Testis (tissue), 3 donors: ENCODE results near the gene ADK. TPM values are rescaled to one million over a fixed set of nuclear protein-coding genes. Genes with fewer than 3 reads are reported as not detected.

Experiments
- DNase-seq: peaks from one replicate; pipeline ENCODE4 v3.0.0-alpha.2; 2019
- H3K27ac ChIP-seq, 2 donors: fragments of 200-600 bp; sonication (generic); one replicate each; pipeline ENCODE4 v1.5.1; 2019
- H3K27me3 ChIP-seq: fragments of 200-600 bp; sonication (generic); one replicate; pipeline ENCODE4 v1.5.1; 2019
- H3K36me3 ChIP-seq: fragments of 200-600 bp; sonication (generic); one replicate; pipeline ENCODE4 v1.5.1; 2017; ENCODE audit warnings: low read depth; ENCODE audit errors: missing control alignments
- H3K4me1 ChIP-seq: fragments of 200-600 bp; sonication (generic); one replicate; pipeline ENCODE4 v1.5.1; 2019
- H3K4me3 ChIP-seq, 2 donors: fragments of 200-600 bp; sonication (generic); one replicate each; pipeline ENCODE4 v1.5.1; 2017 to 2019
- H3K9me3 ChIP-seq: fragments of 200-600 bp; sonication (generic); one replicate; pipeline ENCODE4 v1.5.1; 2017
- POLR2A ChIP-seq: fragments of 450-650 bp; IDR thresholded peaks from one replicate; pipeline ENCODE4 v1.6.1; 2017; ENCODE audit warnings: antibody characterized with exemption, mild to moderate bottlenecking, moderate library complexity
- WGBS, 2 donors: methylation state at CpG; one replicate each; pipeline ENCODE4 v1.1.5; 2018; 5-methylcytosine and 5-hydroxymethylcytosine counted together
- intact Hi-C: fragments of 100-400 bp; cut with DNase I; formaldehyde crosslinking; loops from one replicate; pipeline ENCODE4 v1.15.1; 2023; ENCODE audit warnings: low total_unique reads
- polyA plus RNA-seq: library from polyadenylated mRNA; stranded (reverse); fragments of 350-450 nt; fragmentation: Illumina TruSeq; extraction: RNeasy Lipid Tissue Mini Kit (QIAGEN cat#74804); gene quantifications from one replicate; pipeline ENCODE4 v1.2.3, GENCODE V29; 2014; ENCODE audit warnings: low read depth, low replicate concordance; ENCODE audit not compliant: insufficient read depth
- total RNA-seq, 2 donors: library from RNA; depleted of rRNA; stranded (reverse); fragments of >200 nt; gene quantifications; one replicate each; pipeline ENCODE4 v1.2.3, GENCODE V29; 2016
- TF ChIP-seq, protein P1 (sequence below), 3 experiments: fragments of 450-650 bp in 2 of 3; fragments of 200-600 bp in 1 of 3; sonication (generic) in 1 of 3; IDR thresholded peaks; one replicate each; pipeline ENCODE4 v1.5.1; 2016 to 2019; ENCODE audit warnings: antibody characterized with exemption in 3 of 3, mild to moderate bottlenecking in 2 of 3, moderate library complexity in 1 of 3

Gene ADK
- total and polyA plus RNA-seq, 3 donors from 2014 or later = 23.3 to 61.8 (median 55.3) TPM

GRCh38 chr10:74543276-74543675, 392.3 kb downstream of the ADK start:
- Histone ChIP-seq H3K4me1 (no peaks in the 10 kb centered on the region), H3K4me3 (no peak overlapping the region), H3K9me3 (no peaks in the 10 kb centered on the region), H3K27me3 (no peaks in the 10 kb centered on the region), H3K36me3 (no peaks in the 10 kb centered on the region), H3K27ac (no peak overlapping the region)
- no peak for DNase-seq
- TF ChIP-seq POLR2A = no peak
- TF ChIP-seq, protein P1, sequence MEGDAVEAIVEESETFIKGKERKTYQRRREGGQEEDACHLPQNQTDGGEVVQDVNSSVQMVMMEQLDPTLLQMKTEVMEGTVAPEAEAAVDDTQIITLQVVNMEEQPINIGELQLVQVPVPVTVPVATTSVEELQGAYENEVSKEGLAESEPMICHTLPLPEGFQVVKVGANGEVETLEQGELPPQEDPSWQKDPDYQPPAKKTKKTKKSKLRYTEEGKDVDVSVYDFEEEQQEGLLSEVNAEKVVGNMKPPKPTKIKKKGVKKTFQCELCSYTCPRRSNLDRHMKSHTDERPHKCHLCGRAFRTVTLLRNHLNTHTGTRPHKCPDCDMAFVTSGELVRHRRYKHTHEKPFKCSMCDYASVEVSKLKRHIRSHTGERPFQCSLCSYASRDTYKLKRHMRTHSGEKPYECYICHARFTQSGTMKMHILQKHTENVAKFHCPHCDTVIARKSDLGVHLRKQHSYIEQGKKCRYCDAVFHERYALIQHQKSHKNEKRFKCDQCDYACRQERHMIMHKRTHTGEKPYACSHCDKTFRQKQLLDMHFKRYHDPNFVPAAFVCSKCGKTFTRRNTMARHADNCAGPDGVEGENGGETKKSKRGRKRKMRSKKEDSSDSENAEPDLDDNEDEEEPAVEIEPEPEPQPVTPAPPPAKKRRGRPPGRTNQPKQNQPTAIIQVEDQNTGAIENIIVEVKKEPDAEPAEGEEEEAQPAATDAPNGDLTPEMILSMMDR (IDR thresholded peaks at IDR 0.05) = no peak
- 56% methylated on average over 1 of the region's 1 CpG for WGBS, 2 donors
- intact Hi-C loops = no loop called here

DNA sequence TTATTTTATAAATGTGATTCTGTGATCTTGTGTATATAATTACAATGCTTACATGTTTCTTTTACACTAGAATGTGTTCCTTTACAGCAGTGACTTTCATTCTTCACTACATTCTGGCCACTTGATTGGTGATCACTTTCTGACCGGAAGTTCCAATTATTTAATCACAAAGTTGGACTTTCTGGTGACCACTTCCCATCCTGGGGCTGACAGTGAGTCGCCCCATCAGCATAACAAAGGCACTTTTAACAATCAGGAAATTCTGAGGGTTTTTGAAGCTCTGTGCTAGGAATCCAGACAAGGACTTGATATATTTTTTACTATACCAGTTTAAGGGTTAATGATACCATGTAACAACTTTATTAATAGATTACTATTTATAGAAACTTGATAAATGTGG, 393.1 kb downstream of the ADK start:
- WGBS, 2 donors = 83 to 93% methylated on average over 2 of the region's 2 CpGs
- intact Hi-C loops = no loop called here
- Histone ChIP-seq H3K27ac (no peak overlapping the region), H3K4me3 (no peak overlapping the region), H3K36me3 (no peaks in the 10 kb centered on the region), H3K27me3 (no peaks in the 10 kb centered on the region), H3K9me3 (no peaks in the 10 kb centered on the region), H3K4me1 (no peaks in the 10 kb centered on the region)
- no peak for DNase-seq
- TF ChIP-seq, protein P1 (IDR thresholded peaks at IDR 0.05) = no peak
- TF ChIP-seq POLR2A = no peak

- DNase-seq = no peak
- 87 to 89% methylated on average over 2 of the region's 2 CpGs for WGBS, 2 donors
- H3K4me3 ChIP-seq = no peak overlapping the region
- H3K36me3 ChIP-seq = no peaks in the 10 kb centered on the region
- H3K4me1 ChIP-seq = no peaks in the 10 kb centered on the region
- TF ChIP-seq POLR2A = no peak
- TF ChIP-seq, protein P1 (IDR thresholded peaks at IDR 0.05) = no peak
- H3K27ac ChIP-seq = no peak overlapping the region
- intact Hi-C loops = no loop called here
- no peaks in the 10 kb centered on the region for H3K9me3 ChIP-seq
- no peaks in the 10 kb centered on the region for H3K27me3 ChIP-seq
Observed at GRCh38 chr10:74548676-74549075, 397.7 kb downstream of the ADK start.

DNA sequence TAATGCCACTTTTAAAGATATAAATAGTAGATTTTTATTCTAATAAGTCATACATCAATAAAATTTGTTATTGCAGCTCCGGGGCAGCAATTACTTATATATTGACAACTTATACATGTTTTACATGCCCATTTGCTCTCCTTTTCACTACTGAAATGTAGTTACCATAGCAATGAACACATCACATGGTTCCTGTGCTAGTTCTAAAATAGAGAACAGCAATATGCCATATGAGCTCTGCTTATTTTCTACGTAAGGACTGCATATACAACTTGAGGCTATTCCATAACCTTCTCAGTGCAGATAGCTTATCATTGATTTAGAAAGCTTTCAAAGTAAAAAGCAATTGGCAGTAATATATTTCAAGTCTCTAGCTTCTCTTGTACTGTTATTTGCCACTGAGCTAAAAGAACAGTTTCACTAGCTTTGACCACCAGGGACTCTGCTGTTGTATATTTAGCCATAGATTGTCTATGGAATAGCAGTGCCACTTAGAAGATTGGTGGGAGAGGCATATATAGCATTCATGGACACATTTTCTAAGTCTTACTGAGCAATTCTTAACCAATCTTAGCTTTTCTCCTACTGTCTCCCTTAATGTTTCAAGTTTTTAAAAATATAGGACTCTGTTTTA, 405.2 kb downstream of the ADK start:
- no peaks in the 10 kb centered on the region for H3K27me3 ChIP-seq
- H3K27ac ChIP-seq = no peak overlapping the region
- no peak for DNase-seq
- H3K4me3 ChIP-seq = no peak overlapping the region
- H3K36me3 ChIP-seq = no peaks in the 10 kb centered on the region
- TF ChIP-seq, protein P1 (IDR thresholded peaks at IDR 0.05) = no peak
- TF ChIP-seq POLR2A = no peak
- H3K4me1 ChIP-seq = no peaks in the 10 kb centered on the region
- H3K9me3 ChIP-seq = no peaks in the 10 kb centered on the region
- WGBS, 2 donors = 95 to 96% methylated on average over 2 of the region's 2 CpGs
- intact Hi-C loops = no loop called here

DNA sequence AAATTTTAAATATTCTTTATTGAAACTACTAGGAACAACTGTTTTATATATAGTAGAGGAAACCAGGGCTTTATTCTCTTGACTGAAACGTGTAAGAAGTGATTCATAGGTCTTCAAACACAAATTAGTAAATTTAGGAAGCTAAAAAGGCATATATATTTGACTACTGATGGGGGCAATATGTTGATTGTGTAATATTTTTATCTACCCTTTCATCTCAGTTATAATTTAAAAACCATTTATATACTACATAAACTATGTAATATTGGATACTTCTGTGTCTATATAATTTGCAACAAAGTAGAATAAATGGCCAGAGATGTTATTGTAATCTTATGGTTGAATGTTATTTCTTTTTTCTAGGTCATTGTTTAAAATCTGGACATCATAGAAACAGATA, 406.1 kb downstream of the ADK start:
- 80 to 86% methylated on average over 1 of the region's 1 CpG for WGBS, 2 donors
- H3K9me3 ChIP-seq = no peaks in the 10 kb centered on the region
- no peaks in the 10 kb centered on the region for H3K4me1 ChIP-seq

More for the DNA sequence above, 406.1 kb downstream of the ADK start:
- no peak overlapping the region for H3K4me3 ChIP-seq
- intact Hi-C loops = no loop called here
- H3K27me3 ChIP-seq = no peaks in the 10 kb centered on the region
- DNase-seq = no peak
- no peaks in the 10 kb centered on the region for H3K36me3 ChIP-seq
- TF ChIP-seq, protein P1 (IDR thresholded peaks at IDR 0.05) = no peak
- no peak for TF ChIP-seq POLR2A
- H3K27ac ChIP-seq = no peak overlapping the region
